RWPE2 (cell line): ENCODE results near the gene ZER1.

Experiments used
- ATAC-seq: fragments of 200-7000 bp; cut with Tn5 transposase; 3 replicates; pipeline ENCODE4 v1.9.1; 2021; ENCODE audit warnings: low read depth
- DNase-seq: peaks from one replicate; pipeline ENCODE4 v3.0.0-alpha.2; 2020; ENCODE audit warnings: low spot score
- H3K27ac ChIP-seq: fragments of 450-650 bp; 2 replicates; pipeline ENCODE4 v1.5.1; 2017; ENCODE audit warnings: mild to moderate bottlenecking; ENCODE audit not compliant: poor library complexity, severe bottlenecking
- H3K27me3 ChIP-seq: fragments of 250-450 bp; sonication (Bioruptor Pico); 2 replicates; pipeline ENCODE4 v1.5.1; 2021; ENCODE audit warnings: mild to moderate bottlenecking, moderate library complexity; ENCODE audit not compliant: insufficient read depth, poor library complexity, severe bottlenecking
- H3K36me3 ChIP-seq: fragments of 250-450 bp; sonication (Bioruptor Pico); 2 replicates; pipeline ENCODE4 v1.5.1; 2020; ENCODE audit warnings: low read depth, mild to moderate bottlenecking, moderate library complexity
- H3K4me1 ChIP-seq: fragments of 250-450 bp; sonication (Bioruptor Pico); 2 replicates; pipeline ENCODE4 v1.5.1; 2021; ENCODE audit warnings: mild to moderate bottlenecking, moderate library complexity; ENCODE audit not compliant: insufficient read depth, poor library complexity, severe bottlenecking
- H3K4me3 ChIP-seq: fragments of 250-450 bp; sonication (Bioruptor Pico); 2 replicates; pipeline ENCODE4 v1.5.1; 2021; ENCODE audit warnings: mild to moderate bottlenecking, moderate library complexity; ENCODE audit not compliant: severe bottlenecking
- H3K9me3 ChIP-seq: fragments of 250-450 bp; sonication (Bioruptor Pico); 2 replicates; pipeline ENCODE4 v1.5.1; 2021; ENCODE audit warnings: mild to moderate bottlenecking, moderate library complexity; ENCODE audit not compliant: severe bottlenecking
- CTCF ChIP-seq: fragments of 450-650 bp; IDR thresholded peaks from one replicate; pipeline ENCODE4 v1.5.1; 2017; ENCODE audit warnings: mild to moderate bottlenecking, moderate library complexity; ENCODE audit not compliant: poor library complexity, severe bottlenecking

ZER1 gene

GRCh38 chr9:128818099-128818838 lies 46.5 kb upstream of the ZER1 start, which contains the start of gene ENDOG:
Gene ENDOG, plus strand, starts transcription at chr9:128818500. Its CDS starts 185 bp downstream, at chr9:128818685.
- H3K27ac ChIP-seq: peak within 1 kb of the TSS; percentile 36
- peak; percentile 93 for DNase-seq
- TF ChIP-seq CTCF: peak; percentile 96
- H3K4me1 ChIP-seq: no peaks in the 10 kb centered on the region
- ATAC-seq: peak; percentile 83
- no peaks in the 10 kb centered on the region for H3K27me3 ChIP-seq
- no peaks in the 10 kb centered on the region for H3K9me3 ChIP-seq
- H3K36me3 ChIP-seq: peaks cover 12% of the 10 kb centered on the region
- H3K4me3 ChIP-seq: peak within 1 kb of the TSS; percentile 49

- ATAC-seq: no peak
- H3K27ac ChIP-seq: no peak overlapping the region
- H3K4me1 ChIP-seq: no peaks in the 10 kb centered on the region
- no peak overlapping the region for H3K4me3 ChIP-seq
- DNase-seq: no peak
- H3K9me3 ChIP-seq: no peaks in the 10 kb centered on the region
- peaks cover 8% of the 10 kb centered on the region for H3K36me3 ChIP-seq
- H3K27me3 ChIP-seq: no peaks in the 10 kb centered on the region
- no peak for TF ChIP-seq CTCF
Measured at GRCh38 chr9:128810873-128811272, 39.1 kb upstream of the ZER1 start.

GRCh38 chr9:128809831-128810230 lies 38.1 kb upstream of the ZER1 start:
- ATAC-seq: no peak
- H3K27ac ChIP-seq: no peak overlapping the region
- no peak for DNase-seq
- H3K9me3 ChIP-seq: no peaks in the 10 kb centered on the region
- H3K4me1 ChIP-seq: no peaks in the 10 kb centered on the region
- TF ChIP-seq CTCF: no peak
- peaks cover 18% of the 10 kb centered on the region for H3K36me3 ChIP-seq
- H3K27me3 ChIP-seq: no peaks in the 10 kb centered on the region
- no peak overlapping the region for H3K4me3 ChIP-seq

GRCh38 chr9:128809036-128809599 lies 37.4 kb upstream of the ZER1 start:
- H3K4me1 ChIP-seq: no peaks in the 10 kb centered on the region
- no peaks in the 10 kb centered on the region for H3K9me3 ChIP-seq
- peaks cover 20% of the 10 kb centered on the region for H3K36me3 ChIP-seq
- no peak overlapping the region for H3K27ac ChIP-seq
- no peak overlapping the region for H3K4me3 ChIP-seq
- DNase-seq (no peak), ATAC-seq (no peak)
- no peaks in the 10 kb centered on the region for H3K27me3 ChIP-seq
- TF ChIP-seq CTCF: no peak

GRCh38 chr9:128808543-128808942 lies 36.8 kb upstream of the ZER1 start:
- Histone ChIP-seq H3K27me3 (no peaks in the 10 kb centered on the region), H3K4me3 (no peak overlapping the region), H3K9me3 (no peaks in the 10 kb centered on the region), H3K36me3 (peaks cover 23% of the 10 kb centered on the region), H3K4me1 (no peaks in the 10 kb centered on the region), H3K27ac (no peak overlapping the region)
- ATAC-seq (peak; percentile 11; the same call in 1 of the 3 replicates), DNase-seq (no peak)
- no peak for TF ChIP-seq CTCF
